Stimulated activated CD8-positive, alpha-beta memory T cell treated with anti-CD3 and anti-CD28 coated beads, Interleukin-15, amount 100 ng/mL, for 1 hour (primary cell): ENCODE measurements around the gene GSG1L.

Experiments used
- DNase-seq: peaks from one replicate; pipeline ENCODE4 v3.0.0-alpha.2; 2020; ENCODE audit warnings: low read depth

GSG1L gene

GRCh38 chr16:28014851-28015250 lies 48.7 kb downstream of the GSG1L start:
- DNase-seq = no peak

GRCh38 chr16:28013878-28014277 lies 49.6 kb downstream of the GSG1L start:
- DNase-seq = no peak

- no peak for DNase-seq
Observed at GRCh38 chr16:28013392-28013791, 50.1 kb downstream of the GSG1L start.

- no peak for DNase-seq
Observed at GRCh38 chr16:28011971-28012445, 51.5 kb downstream of the GSG1L start.

GRCh38 chr16:28011223-28011622 lies 52.3 kb downstream of the GSG1L start:
- DNase-seq = no peak

- DNase-seq = no peak
Observed at GRCh38 chr16:28010671-28011070, 52.8 kb downstream of the GSG1L start.

GRCh38 chr16:28009586-28010373 lies 53.7 kb downstream of the GSG1L start:
- no peak for DNase-seq

- DNase-seq = no peak
Observed at GRCh38 chr16:28003923-28004322, 59.6 kb downstream of the GSG1L start.

GRCh38 chr16:28003021-28003865 lies 60.3 kb downstream of the GSG1L start:
- no peak for DNase-seq

GRCh38 chr16:28001642-28002041 lies 61.9 kb downstream of the GSG1L start:
- DNase-seq = no peak

GRCh38 chr16:28001184-28001583 lies 62.3 kb downstream of the GSG1L start:
- DNase-seq = no peak

- no peak for DNase-seq
Observed at GRCh38 chr16:28000314-28001169, 63.0 kb downstream of the GSG1L start.

GRCh38 chr16:27999687-28000086 lies 63.8 kb downstream of the GSG1L start:
- no peak for DNase-seq

GRCh38 chr16:27995378-27995777 lies 68.1 kb downstream of the GSG1L start:
- DNase-seq = no peak

GRCh38 chr16:27994686-27995085 lies 68.8 kb downstream of the GSG1L start:
- no peak for DNase-seq

- DNase-seq = no peak
Observed at GRCh38 chr16:27993587-27993986, 69.9 kb downstream of the GSG1L start.

GRCh38 chr16:27991876-27992275 lies 71.6 kb downstream of the GSG1L start:
- DNase-seq = no peak

GRCh38 chr16:27985981-27986380 lies 77.5 kb downstream of the GSG1L start:
- DNase-seq = no peak

- DNase-seq = no peak
Observed at GRCh38 chr16:27984121-27984520, 79.4 kb downstream of the GSG1L start.

GRCh38 chr16:27983244-27983643 lies 80.3 kb downstream of the GSG1L start:
- DNase-seq = no peak

- DNase-seq = no peak
Observed at GRCh38 chr16:27982184-27982583, 81.3 kb downstream of the GSG1L start.
